Karpas-422 (cell line): ENCODE results near the gene LCN10. TPM values are rescaled to one million over a fixed set of nuclear protein-coding genes. Genes with fewer than 3 reads are reported as not detected.

ENCODE experiments used
- DNase-seq: peaks from one replicate; pipeline ENCODE4 v3.0.0-alpha.2; 2015
- H2AFZ ChIP-seq: fragments of 200-600 bp; sonication (generic); 2 replicates; pipeline ENCODE4 v1.6.1; 2014; ENCODE audit warnings: antibody characterized with exemption, low read length, mixed read lengths
- H3K27ac ChIP-seq: fragments of 200-600 bp; sonication (generic); 2 replicates; pipeline ENCODE4 v1.5.1; 2014; ENCODE audit warnings: mild to moderate bottlenecking, low read length, moderate library complexity
- H3K27me3 ChIP-seq: fragments of 200-600 bp; sonication (generic); 2 replicates; pipeline ENCODE4 v1.6.1; 2014; ENCODE audit warnings: low read length, mixed read lengths
- H3K36me3 ChIP-seq: fragments of 200-600 bp; sonication (generic); 2 replicates; pipeline ENCODE4 v1.6.1; 2014; ENCODE audit warnings: low read length, mixed read lengths; ENCODE audit not compliant: insufficient read depth
- H3K4me1 ChIP-seq: fragments of 200-600 bp; sonication (generic); 2 replicates; pipeline ENCODE4 v1.6.1; 2014; ENCODE audit warnings: mild to moderate bottlenecking, low read length, mixed read lengths
- H3K4me2 ChIP-seq: fragments of 200-600 bp; sonication (generic); 2 replicates; pipeline ENCODE4 v1.6.1; 2014; ENCODE audit warnings: low read length, low read depth, mild to moderate bottlenecking; ENCODE audit not compliant: poor library complexity, severe bottlenecking
- H3K4me3 ChIP-seq: fragments of 200-600 bp; sonication (generic); 2 replicates; pipeline ENCODE4 v1.5.1; 2014; ENCODE audit warnings: mild to moderate bottlenecking, antibody characterized with exemption, low read length, mixed read lengths
- H3K79me2 ChIP-seq: fragments of 200-600 bp; sonication (generic); 2 replicates; pipeline ENCODE4 v1.6.1; 2014; ENCODE audit warnings: mild to moderate bottlenecking, low read length, mixed read lengths
- H3K9ac ChIP-seq: fragments of 200-600 bp; sonication (generic); 2 replicates; pipeline ENCODE4 v1.6.0; 2014; ENCODE audit warnings: low read length
- H3K9me2 ChIP-seq: fragments of 200-600 bp; sonication (generic), shearing (Covaris generic); replicated peaks from 2 replicates; pipeline ENCODE4 v1.6.0; 2014; ENCODE audit warnings: mild to moderate bottlenecking, low read length, moderate library complexity; ENCODE audit not compliant: insufficient read depth
- H3K9me3 ChIP-seq: fragments of 300-700, 200-600 bp; sonication (generic); 2 replicates; pipeline ENCODE4 v1.6.1; 2014; ENCODE audit warnings: low read length, mixed read lengths
- H4K20me1 ChIP-seq: fragments of 200-600 bp; sonication (generic); 2 replicates; pipeline ENCODE4 v1.6.1; 2014; ENCODE audit warnings: mild to moderate bottlenecking, antibody characterized with exemption, low read length, low read depth; ENCODE audit not compliant: insufficient read depth
- total RNA-seq: library from RNA; depleted of rRNA; stranded (reverse); fragments of >200 nt; shearing (Covaris generic); gene quantifications from 2 replicates; pipeline ENCODE4 v1.2.3, GENCODE V29; 2014; ENCODE audit warnings: low replicate concordance

The LCN10 gene
- total RNA-seq, 1 experiment from 2014 or later: not detected

DNA sequence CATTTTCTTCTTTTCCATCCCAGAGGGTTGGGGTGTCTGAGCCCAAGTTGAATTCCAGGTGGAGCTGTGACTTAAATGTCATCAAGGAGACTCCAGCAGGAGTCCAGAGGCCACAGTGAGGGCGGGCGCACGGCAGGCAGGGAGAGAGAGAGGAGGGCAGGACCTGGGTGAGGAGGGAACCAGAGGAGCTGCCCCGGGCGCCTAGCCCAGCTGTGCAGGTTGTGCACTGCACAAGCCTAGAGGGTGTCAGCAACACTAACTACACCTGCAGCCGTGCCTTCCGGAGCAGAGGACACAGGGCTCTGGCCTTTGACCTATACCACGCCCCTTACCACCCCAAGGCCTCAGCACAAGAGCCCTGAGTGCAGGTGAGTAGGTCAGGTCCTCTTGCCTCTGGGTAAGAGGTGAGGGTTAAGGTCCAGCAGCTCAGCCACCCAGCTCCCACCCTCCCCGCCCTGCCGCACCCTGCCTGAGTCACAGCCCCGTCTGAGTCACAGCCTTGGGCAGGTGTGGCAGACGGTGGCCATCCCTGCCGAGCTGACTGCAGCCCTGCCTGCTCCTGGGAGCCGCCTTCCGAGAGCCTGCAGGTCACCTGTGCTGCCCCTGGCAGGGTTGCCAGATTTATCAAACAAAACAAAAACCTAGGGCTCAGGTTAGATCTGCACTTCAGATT, 49.1 kb downstream of the LCN10 start:
- DNase-seq: no peak
- H3K27ac ChIP-seq: no peak overlapping the region
- H3K27me3 ChIP-seq: no peaks in the 10 kb centered on the region
- no peaks in the 10 kb centered on the region for H3K79me2 ChIP-seq
- H3K9me3 ChIP-seq: no peaks in the 10 kb centered on the region
- H3K4me3 ChIP-seq: no peak overlapping the region
- H3K9ac ChIP-seq: no peak overlapping the region
- H3K9me2 ChIP-seq: no peaks in the 10 kb centered on the region
- no peaks in the 10 kb centered on the region for H3K4me1 ChIP-seq
- H4K20me1 ChIP-seq: no peaks in the 10 kb centered on the region; the same call in 1 of the 2 replicates
- H2AFZ ChIP-seq: no peak overlapping the region
- no peaks in the 10 kb centered on the region for H3K36me3 ChIP-seq
- no peak overlapping the region for H3K4me2 ChIP-seq

DNA sequence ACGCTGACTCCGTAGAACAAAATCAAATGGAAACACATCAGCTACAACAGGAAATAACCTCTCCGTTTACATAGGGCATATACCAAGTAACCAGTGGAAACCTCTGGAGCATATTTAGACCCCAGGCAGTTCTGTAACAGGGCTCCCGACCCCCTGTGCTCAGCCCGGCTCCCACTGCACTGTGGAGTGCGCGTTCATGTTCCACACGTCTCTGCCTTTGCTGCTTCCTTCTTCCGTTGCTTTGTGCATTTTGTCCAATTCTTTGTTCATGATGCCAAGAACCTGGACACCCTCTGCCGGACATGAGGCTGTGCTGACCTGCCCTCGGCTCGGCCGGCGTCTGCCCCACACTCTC, 49.6 kb downstream of the LCN10 start:
- H3K27me3 ChIP-seq: no peaks in the 10 kb centered on the region
- no peaks in the 10 kb centered on the region for H3K9me3 ChIP-seq
- no peaks in the 10 kb centered on the region for H3K4me1 ChIP-seq
- no peak overlapping the region for H3K9ac ChIP-seq
- H3K4me2 ChIP-seq: no peak overlapping the region
- no peaks in the 10 kb centered on the region for H3K9me2 ChIP-seq
- no peak overlapping the region for H3K4me3 ChIP-seq
- no peaks in the 10 kb centered on the region for H3K36me3 ChIP-seq
- no peak overlapping the region for H3K27ac ChIP-seq
- H3K79me2 ChIP-seq: no peaks in the 10 kb centered on the region
- H4K20me1 ChIP-seq: no peaks in the 10 kb centered on the region; the same call in 1 of the 2 replicates
- H2AFZ ChIP-seq: no peak overlapping the region
- DNase-seq: no peak

DNA sequence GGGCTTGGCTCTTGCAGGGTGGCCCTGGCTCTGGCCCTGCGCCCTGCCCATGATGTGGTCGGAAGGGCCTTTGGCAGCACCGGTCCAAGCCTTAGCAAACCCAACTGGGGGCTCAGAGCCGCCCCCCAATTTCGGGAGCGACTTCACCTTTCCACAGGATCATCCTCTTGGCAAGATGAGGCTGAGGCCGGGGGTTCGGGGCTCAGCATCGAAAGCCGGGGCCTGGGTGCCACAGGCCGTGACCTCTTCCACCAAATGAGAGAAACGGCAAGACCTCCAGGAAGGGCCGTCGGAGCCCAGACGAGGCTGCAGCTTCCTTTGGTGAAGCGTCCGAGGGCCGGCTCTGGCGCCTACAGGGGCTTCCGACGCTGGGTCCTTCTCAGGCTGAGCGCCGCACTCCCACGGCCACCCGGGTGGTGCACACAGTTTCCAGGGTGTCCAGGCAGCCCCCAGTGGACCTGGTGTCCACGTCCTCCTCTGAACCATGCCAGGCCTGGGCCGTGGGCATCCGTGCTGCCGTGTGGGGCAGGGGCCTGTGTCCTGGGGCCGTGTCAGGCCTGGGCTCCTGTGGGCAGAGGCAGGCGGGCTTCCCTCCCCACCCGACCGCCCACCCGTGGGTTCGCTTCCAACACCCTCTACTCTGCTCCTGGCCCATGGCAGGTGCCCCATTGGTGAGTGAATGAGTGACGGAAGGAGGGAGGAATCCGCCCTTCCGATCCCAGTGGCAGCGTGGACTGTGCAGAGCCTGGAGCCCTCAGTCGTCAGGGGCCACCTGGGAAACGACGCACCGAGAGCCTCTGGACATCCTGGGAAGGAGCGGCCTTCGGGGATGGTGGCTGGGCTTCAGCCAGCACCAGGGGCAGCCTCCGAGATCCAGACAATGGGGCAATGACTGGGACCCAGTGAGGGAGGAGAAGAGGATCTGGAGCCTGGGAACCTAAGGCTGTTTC, 50.3 kb downstream of the LCN10 start:
- Histone ChIP-seq H3K9ac (no peak overlapping the region), H4K20me1 (no peaks in the 10 kb centered on the region; the same call in 1 of the 2 replicates), H3K9me3 (no peaks in the 10 kb centered on the region), H3K27ac (no peak overlapping the region), H3K4me2 (no peak overlapping the region), H3K36me3 (no peaks in the 10 kb centered on the region), H3K9me2 (no peaks in the 10 kb centered on the region), H3K4me1 (peaks cover 3% of the 10 kb centered on the region; the same call in 1 of the 2 replicates), H3K27me3 (no peaks in the 10 kb centered on the region), H2AFZ (no peak overlapping the region), H3K4me3 (no peak overlapping the region), H3K79me2 (no peaks in the 10 kb centered on the region)
- DNase-seq: no peak

DNA sequence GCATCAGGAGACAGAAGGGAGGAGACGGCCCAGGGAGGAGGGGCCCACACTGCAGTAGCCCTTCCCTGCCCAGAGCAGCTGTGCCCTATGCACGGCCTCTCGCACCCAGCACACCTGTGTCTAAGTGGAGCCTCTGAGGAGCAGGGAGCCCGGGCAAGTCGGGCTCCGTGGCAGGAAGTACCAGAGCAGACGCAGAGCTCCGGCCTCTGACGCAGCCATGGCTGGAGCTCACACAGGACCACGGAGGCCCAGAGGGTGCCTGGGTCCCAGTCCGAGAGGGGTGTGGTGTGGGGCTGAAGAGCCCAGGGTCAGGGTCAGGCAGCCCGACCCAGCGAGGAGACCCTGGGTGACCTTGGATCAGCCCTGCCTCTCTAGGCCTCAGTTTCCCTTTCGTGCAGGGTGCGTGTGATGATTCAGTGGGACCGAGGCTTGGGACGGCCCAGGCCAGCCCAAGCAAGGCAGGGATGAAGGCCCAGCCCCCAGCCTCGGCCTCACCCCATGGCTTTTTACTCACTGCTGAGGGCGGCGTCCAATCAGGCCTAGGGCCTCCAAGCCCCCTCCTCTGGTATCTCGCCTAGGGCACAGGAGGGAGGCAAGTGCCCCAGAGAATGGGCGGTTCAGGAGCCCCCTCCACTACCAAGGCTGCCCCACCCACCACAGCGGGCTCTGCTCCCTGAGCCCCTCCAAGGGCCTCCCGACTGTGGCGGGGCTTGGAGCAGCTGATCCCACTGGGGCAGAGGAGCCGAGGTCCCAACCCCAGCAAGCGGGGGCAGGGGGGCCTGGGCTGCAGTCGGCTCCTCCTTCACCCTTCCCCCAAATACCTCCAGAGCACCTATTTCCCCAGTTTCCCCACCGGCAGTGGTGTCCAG, 51.2 kb downstream of the LCN10 start:
- Histone ChIP-seq H3K27me3 (no peaks in the 10 kb centered on the region), H3K9me2 (no peaks in the 10 kb centered on the region), H2AFZ (no peak overlapping the region), H3K4me2 (no peak overlapping the region), H3K79me2 (no peaks in the 10 kb centered on the region), H4K20me1 (peaks cover 2% of the 10 kb centered on the region), H3K4me3 (no peak overlapping the region), H3K27ac (no peak overlapping the region), H3K4me1 (peaks cover 3% of the 10 kb centered on the region; the same call in 1 of the 2 replicates), H3K9me3 (no peaks in the 10 kb centered on the region), H3K9ac (no peak overlapping the region), H3K36me3 (no peaks in the 10 kb centered on the region)
- DNase-seq: peak; percentile 63

DNA sequence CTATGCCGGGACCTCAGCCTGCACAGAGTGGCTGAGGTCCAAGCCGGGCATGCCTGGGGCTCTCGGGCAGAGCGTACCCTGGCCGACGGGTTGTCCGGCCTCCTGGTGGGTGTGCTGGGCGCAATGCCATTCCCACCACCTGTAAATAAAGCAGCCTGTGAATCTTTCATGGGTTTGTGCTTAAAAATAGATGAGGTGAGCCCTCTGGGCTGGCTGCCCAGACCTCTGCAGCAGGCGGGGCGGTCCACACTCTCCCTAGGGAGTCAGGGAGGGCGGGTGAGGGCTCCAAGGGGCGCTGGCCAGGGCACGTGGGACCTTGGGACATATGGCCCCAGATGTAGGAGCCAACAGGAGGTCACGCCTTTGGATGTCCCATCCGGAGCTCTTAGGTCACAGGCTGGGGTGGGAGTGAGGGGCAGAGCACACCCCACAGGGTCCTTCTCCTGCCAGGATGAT, 51.9 kb downstream of the LCN10 start:
- H3K4me1 ChIP-seq: peaks cover 10% of the 10 kb centered on the region
- peaks cover 9% of the 10 kb centered on the region for H4K20me1 ChIP-seq
- no peak overlapping the region for H3K4me2 ChIP-seq
- no peak overlapping the region for H3K4me3 ChIP-seq
- H3K9me3 ChIP-seq: no peaks in the 10 kb centered on the region
- no peaks in the 10 kb centered on the region for H3K36me3 ChIP-seq
- H3K27me3 ChIP-seq: no peaks in the 10 kb centered on the region
- DNase-seq: no peak
- H3K9ac ChIP-seq: no peak overlapping the region
- H3K27ac ChIP-seq: no peak overlapping the region
- no peaks in the 10 kb centered on the region for H3K9me2 ChIP-seq
- no peak overlapping the region for H2AFZ ChIP-seq
- peaks cover 6% of the 10 kb centered on the region for H3K79me2 ChIP-seq

DNA sequence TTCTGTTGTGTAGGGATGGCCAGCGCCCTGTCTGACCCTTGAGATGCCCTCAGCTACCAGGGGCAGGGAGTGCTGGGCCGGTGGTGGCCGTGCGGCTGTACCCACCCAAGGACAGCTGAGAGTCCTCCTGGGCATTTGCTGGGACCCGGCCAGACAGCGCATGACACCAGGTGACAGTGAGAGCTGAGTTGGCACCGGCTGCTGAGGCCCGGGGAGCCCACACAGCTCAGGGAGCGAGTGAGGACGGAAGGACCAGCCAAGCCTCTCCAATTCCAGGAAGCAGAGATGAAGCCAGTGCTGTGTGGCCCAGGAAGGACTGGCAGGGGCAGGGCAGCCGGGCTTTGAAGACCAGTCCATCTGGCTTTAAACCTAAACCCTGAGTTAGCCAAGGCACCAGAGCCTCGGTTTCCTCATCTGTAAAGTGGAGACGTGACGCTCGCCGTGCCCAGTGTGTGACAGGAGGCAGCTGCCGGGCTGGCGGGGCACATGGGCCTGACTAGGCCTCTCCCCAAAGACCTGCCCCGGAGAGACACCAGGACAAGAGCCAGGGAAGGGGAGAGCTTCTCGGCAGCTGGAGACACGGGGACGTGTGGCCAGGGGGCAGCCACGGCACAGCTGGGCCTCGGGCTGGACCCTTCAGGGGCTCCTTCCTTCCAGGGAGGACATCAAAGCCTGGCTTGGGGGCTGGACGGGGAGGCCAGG, 52.5 kb downstream of the LCN10 start:
- Histone ChIP-seq H4K20me1 (peaks cover 12% of the 10 kb centered on the region), H2AFZ (no peak overlapping the region), H3K4me1 (peaks cover 14% of the 10 kb centered on the region), H3K4me3 (no peak overlapping the region), H3K36me3 (no peaks in the 10 kb centered on the region), H3K9me2 (no peaks in the 10 kb centered on the region), H3K79me2 (peaks cover 7% of the 10 kb centered on the region), H3K27me3 (no peaks in the 10 kb centered on the region), H3K9ac (no peak overlapping the region), H3K27ac (no peak overlapping the region), H3K9me3 (no peaks in the 10 kb centered on the region), H3K4me2 (no peak overlapping the region)
- DNase-seq: no peak

DNA sequence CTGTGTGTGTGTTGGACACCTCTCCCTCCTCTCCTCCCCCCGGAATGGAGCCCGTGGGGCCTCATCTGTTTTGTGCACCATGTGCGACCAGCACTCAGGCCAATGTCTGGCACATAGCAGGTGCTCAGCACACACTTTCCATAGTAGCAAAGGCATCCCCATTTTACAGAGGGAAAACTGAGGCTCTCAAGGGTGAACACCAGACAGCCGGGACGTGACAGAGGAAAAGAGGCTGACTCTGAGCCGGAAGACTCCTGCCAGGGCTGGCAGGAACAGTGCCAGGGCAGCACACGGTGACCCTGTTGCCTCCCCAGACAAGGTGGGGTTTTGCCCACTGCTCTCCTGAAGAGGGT, 53.7 kb downstream of the LCN10 start:
- H3K27ac ChIP-seq: no peak overlapping the region
- DNase-seq: no peak
- peaks cover 7% of the 10 kb centered on the region for H3K79me2 ChIP-seq
- H3K27me3 ChIP-seq: no peaks in the 10 kb centered on the region
- no peak overlapping the region for H3K9ac ChIP-seq
- no peaks in the 10 kb centered on the region for H3K36me3 ChIP-seq
- no peak overlapping the region for H3K4me2 ChIP-seq
- no peak overlapping the region for H2AFZ ChIP-seq
- H4K20me1 ChIP-seq: peaks cover 12% of the 10 kb centered on the region
- no peak overlapping the region for H3K4me3 ChIP-seq
- H3K9me3 ChIP-seq: no peaks in the 10 kb centered on the region
- H3K4me1 ChIP-seq: peaks cover 14% of the 10 kb centered on the region
- no peaks in the 10 kb centered on the region for H3K9me2 ChIP-seq
